Right atrium auricular region (tissue), 2 donors: ENCODE measurements around the gene TMEM138. TPM values are rescaled to one million over a fixed set of nuclear protein-coding genes. Genes with fewer than 3 reads are reported as not detected.
A peak's percentile ranks its signal among the peaks of the same experiment; 100 is the strongest.

Source experiments
- DNase-seq: peaks from one replicate; pipeline ENCODE4 v3.0.0-alpha.2; 2019; ENCODE audit warnings: low spot score
- H3K27ac ChIP-seq, 2 donors: fragments of 200-600 bp; sonication (generic); 1 replicate in 1 of 2; 2 replicates in 1 of 2; pipeline ENCODE4 v1.5.1; 2016 to 2019
- H3K27me3 ChIP-seq, 2 donors: fragments of 200-600 bp; sonication (generic); one replicate each; pipeline versions ENCODE4 v1.5.1 to v1.6.0; 2017 to 2019
- H3K36me3 ChIP-seq: fragments of 200-600 bp; sonication (generic); one replicate; pipeline ENCODE4 v1.5.1; 2016
- H3K4me1 ChIP-seq, 2 donors: fragments of 200-600 bp; sonication (generic); one replicate each; pipeline versions ENCODE4 v1.5.1 to v1.6.0; 2017 to 2019
- H3K4me3 ChIP-seq, 2 donors: fragments of 200-600 bp; sonication (generic); 1 replicate in 1 of 2; 2 replicates in 1 of 2; pipeline ENCODE4 v1.5.1; 2017 to 2019; ENCODE audit warnings: mild to moderate bottlenecking in 1 of 2, moderate library complexity in 1 of 2
- H3K9me3 ChIP-seq, 2 donors: fragments of 200-600 bp; sonication (generic); one replicate each; pipeline ENCODE4 v1.5.1; 2019
- CTCF ChIP-seq, 2 donors: fragments of 200-600 bp; sonication (generic); IDR thresholded peaks; one replicate each; pipeline ENCODE4 v1.5.1; 2019; ENCODE audit warnings: antibody characterized with exemption in 2 of 2
- total RNA-seq, 2 donors: library from RNA; depleted of rRNA; stranded (reverse); fragments of >200 nt; gene quantifications; one replicate each; pipeline ENCODE4 v1.1.0, GENCODE V29; 2016

The TMEM138 gene
- total RNA-seq, 2 donors from 2014 or later = 12.6 to 18.2 TPM

GRCh38 chr11:61411589-61411988 is 49.4 kb downstream of the TMEM138 start:
- TF ChIP-seq CTCF (IDR thresholded peaks at IDR 0.05) = no peak
- peaks cover 100% of the 10 kb centered on the region for H3K36me3 ChIP-seq
- H3K9me3 ChIP-seq = no peaks in the 10 kb centered on the region
- no peak overlapping the region for H3K4me3 ChIP-seq
- peaks cover 0 to under 1% of the 10 kb centered on the region in 2 donors for H3K4me1 ChIP-seq
- H3K27me3 ChIP-seq = no peaks in the 10 kb centered on the region
- no peak overlapping the region for H3K27ac ChIP-seq
- DNase-seq = no peak

GRCh38 chr11:61413496-61413895 is 51.3 kb downstream of the TMEM138 start:
- Histone ChIP-seq H3K4me3 (no peak overlapping the region), H3K27me3 (no peaks in the 10 kb centered on the region), H3K27ac (no peak overlapping the region), H3K4me1 (peaks cover 0 to 17% of the 10 kb centered on the region in 2 donors), H3K36me3 (peaks cover 97% of the 10 kb centered on the region), H3K9me3 (no peaks in the 10 kb centered on the region)
- no peak for TF ChIP-seq CTCF (IDR thresholded peaks at IDR 0.05)
- no peak for DNase-seq

GRCh38 chr11:61414547-61414946 is 52.4 kb downstream of the TMEM138 start:
- TF ChIP-seq CTCF (IDR thresholded peaks at IDR 0.05) = no peak
- Histone ChIP-seq H3K4me3 (no peak overlapping the region), H3K27me3 (no peaks in the 10 kb centered on the region), H3K36me3 (peaks cover 97% of the 10 kb centered on the region), H3K27ac (no peak overlapping the region), H3K4me1 (peaks cover 0 to 17% of the 10 kb centered on the region in 2 donors), H3K9me3 (no peaks in the 10 kb centered on the region)
- no peak for DNase-seq

- Histone ChIP-seq H3K4me1 (peaks cover 0 to 17% of the 10 kb centered on the region in 2 donors), H3K27ac (no peak overlapping the region), H3K27me3 (no peaks in the 10 kb centered on the region), H3K4me3 (no peak overlapping the region), H3K9me3 (no peaks in the 10 kb centered on the region), H3K36me3 (peaks cover 97% of the 10 kb centered on the region)
- no peak for TF ChIP-seq CTCF (IDR thresholded peaks at IDR 0.05)
- no peak for DNase-seq
Observed at GRCh38 chr11:61415381-61415780, 53.2 kb downstream of the TMEM138 start.

- H3K27ac ChIP-seq = peak overlapping the region in 1 of 2 donors; percentile 28
Observed at GRCh38 chr11:61416941-61417340, 54.8 kb downstream of the TMEM138 start.

More at GRCh38 chr11:61416941-61417340, 54.8 kb downstream of the TMEM138 start:
- no peaks in the 10 kb centered on the region for H3K9me3 ChIP-seq
- H3K4me3 ChIP-seq = no peak overlapping the region
- peaks cover 91% of the 10 kb centered on the region for H3K36me3 ChIP-seq
- no peaks in the 10 kb centered on the region for H3K27me3 ChIP-seq
- no peak for TF ChIP-seq CTCF (IDR thresholded peaks at IDR 0.05)
- no peak for DNase-seq
- peaks cover 0 to 17% of the 10 kb centered on the region in 2 donors for H3K4me1 ChIP-seq
